Dedifferentiated amniotic fluid mesenchymal stem cell (primary cell): ENCODE results near the gene SMDT1.

ENCODE experiments used
- DNase-seq: peaks from one replicate; pipeline ENCODE4 v3.0.0-alpha.2; 2016; ENCODE audit errors: extremely low spot score

The SMDT1 gene

GRCh38 chr22:42079319-42080251 is at the start of gene SMDT1:
Gene SMDT1 (plus strand): TSS chr22:42079700. CDS start chr22:42079769, 69 bp downstream.
- peak; percentile 98 for DNase-seq

GRCh38 chr22:42033263-42034181 is 46.0 kb upstream of the SMDT1 start:
- no peak for DNase-seq

- no peak for DNase-seq
Observed at GRCh38 chr22:42035256-42035655, 44.2 kb upstream of the SMDT1 start.

GRCh38 chr22:42039271-42039670 is 40.2 kb upstream of the SMDT1 start:
- no peak for DNase-seq

- no peak for DNase-seq
Observed at GRCh38 chr22:42041784-42042183, 37.7 kb upstream of the SMDT1 start.

- DNase-seq: no peak
Observed at GRCh38 chr22:42050641-42051180, 28.8 kb upstream of the SMDT1 start.

GRCh38 chr22:42052765-42053164 is 26.7 kb upstream of the SMDT1 start:
- no peak for DNase-seq

- DNase-seq: no peak
Observed at GRCh38 chr22:42056757-42057511, 22.6 kb upstream of the SMDT1 start.

GRCh38 chr22:42060489-42060888 is 19.0 kb upstream of the SMDT1 start:
- no peak for DNase-seq

- DNase-seq: no peak
Observed at GRCh38 chr22:42061041-42061440, 18.5 kb upstream of the SMDT1 start.

GRCh38 chr22:42062506-42063170 is 16.9 kb upstream of the SMDT1 start:
- no peak for DNase-seq

- no peak for DNase-seq
Observed at GRCh38 chr22:42064629-42065028, 14.9 kb upstream of the SMDT1 start.

- no peak for DNase-seq
Observed at GRCh38 chr22:42065438-42066125, 13.9 kb upstream of the SMDT1 start.

- no peak for DNase-seq
Observed at GRCh38 chr22:42066126-42066761, 13.3 kb upstream of the SMDT1 start.

- DNase-seq: no peak
Observed at GRCh38 chr22:42066937-42067336, 12.6 kb upstream of the SMDT1 start.

- DNase-seq: no peak
Observed at GRCh38 chr22:42067671-42068251, 11.7 kb upstream of the SMDT1 start.

- DNase-seq: no peak
Observed at GRCh38 chr22:42068291-42068690, 11.2 kb upstream of the SMDT1 start.

GRCh38 chr22:42069801-42070516 is 9.5 kb upstream of the SMDT1 start:
- no peak for DNase-seq
